ENCODE data around the gene PCBD1.

DNA sequence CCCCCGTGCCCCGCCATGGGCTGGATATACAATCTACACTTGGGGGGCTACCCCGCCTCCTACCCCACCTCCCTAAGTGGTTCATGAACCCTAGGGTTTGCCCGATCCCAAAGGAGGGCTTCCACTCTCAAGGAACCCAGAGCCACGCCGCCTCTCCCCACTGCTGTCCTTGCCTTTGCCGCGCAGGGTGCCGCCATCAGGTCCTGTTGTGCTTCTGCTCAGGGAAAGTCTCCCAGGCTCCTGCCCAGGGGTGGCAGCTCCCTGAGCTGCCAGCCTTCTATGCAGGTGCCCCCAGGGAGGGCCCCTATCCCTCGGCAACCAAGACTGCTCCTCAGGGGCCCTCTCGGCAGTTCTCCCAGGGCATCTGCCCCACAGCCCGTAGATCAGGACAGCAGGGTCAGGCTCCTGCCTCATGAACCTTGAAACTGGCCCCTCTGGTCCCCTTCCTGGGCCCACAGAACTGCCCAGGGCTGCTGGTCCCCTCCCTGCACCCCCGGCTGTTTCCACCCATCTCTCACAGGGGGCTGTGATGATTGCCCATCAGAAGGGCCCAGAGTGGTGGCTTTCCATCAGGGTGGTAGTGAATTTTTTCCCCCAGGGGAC, 13.0 kb upstream of the PCBD1 start:
- TF ChIP-seq POLR2AphosphoS5 (IDR thresholded peaks at IDR 0.05; ENCODE audit: low read depth, low read length), result no peak
- no peak for TF ChIP-seq POLR2A (IDR thresholded peaks at IDR 0.05; ENCODE audit: low read depth, low read length)
- TF ChIP-seq TAF1 (IDR thresholded peaks at IDR 0.05; ENCODE audit: borderline replicate concordance, low read depth, low read length), result no peak
